ENCODE data around the gene PIGX. TPM values are rescaled to one million over a fixed set of nuclear protein-coding genes. Genes with fewer than 3 reads are reported as not detected.

Gene PIGX
- polyA plus RNA-seq, 3 donors from 2014 or later = 38.3 to 55.6 (median 42.6) TPM

- peak overlapping the region in 5 of 6 donors; percentile 13 to 78 (median 62) for H3K27ac Mint-ChIP-seq
- no peak overlapping the region for H3K4me3 Mint-ChIP-seq
- H3K4me1 Mint-ChIP-seq = peaks cover 62 to 83% of the 10 kb centered on the region in 2 donors
- H3K36me3 Mint-ChIP-seq = peaks cover 5 to 19% (median 12%) of the 10 kb centered on the region in 3 donors
- no peaks in the 10 kb centered on the region for H3K9me3 Mint-ChIP-seq
- H3K27me3 Mint-ChIP-seq (ENCODE audit: low read depth in 3 of 3) = peaks cover 0 to 1% (median 0%) of the 10 kb centered on the region in 3 donors
- no peak for DNase-seq
These were observed 66.6 kb downstream of the PIGX start for GRCh38 chr3:196778755-196779154.

GRCh38 chr3:196782511-196782910 is 70.3 kb downstream of the PIGX start:
- no peaks in the 10 kb centered on the region for H3K9me3 Mint-ChIP-seq
- H3K4me1 Mint-ChIP-seq = peaks cover 38 to 66% of the 10 kb centered on the region in 2 donors
- H3K27ac Mint-ChIP-seq = peak overlapping the region in 1 of 6 donors; percentile 2
- no peak for DNase-seq
- no peak overlapping the region for H3K4me3 Mint-ChIP-seq
- H3K36me3 Mint-ChIP-seq = peaks cover 5 to 32% (median 23%) of the 10 kb centered on the region in 3 donors
- H3K27me3 Mint-ChIP-seq (ENCODE audit: low read depth in 3 of 3) = no peaks in the 10 kb centered on the region

Other genes starting within 250 kb of the PIGX start
- 10 to 100 TPM in 2 of 3 donors, 1 to 10 TPM in 1; 7.6 to 23.9 (median 12.0) TPM for gene RNF168, start 208.6 kb upstream of the PIGX start, polyA plus RNA-seq
- gene SMCO1, start 197.0 kb upstream of the PIGX start, polyA plus RNA-seq = not detected
- 10 to 100 TPM; 11.2 to 28.6 (median 14.8) TPM for gene WDR53, start 143.8 kb upstream of the PIGX start, polyA plus RNA-seq
- gene FBXO45, start 143.7 kb upstream of the PIGX start, polyA plus RNA-seq = 1 to 10 TPM; 2.6 to 6.6 (median 3.3) TPM
- gene NRROS, start 72.7 kb upstream of the PIGX start, polyA plus RNA-seq = 10 to 100 TPM in 1 of 3 donors, 1 to 10 TPM in 2; 6.3 to 14.1 (median 8.0) TPM
- gene CEP19, start 127 bp upstream of the PIGX start, polyA plus RNA-seq = 1 to 10 TPM; 2.3 to 3.3 (median 2.3) TPM
- 10 to 100 TPM; 20.2 to 34.1 (median 21.7) TPM for gene PAK2, start 27.5 kb downstream of the PIGX start, polyA plus RNA-seq
- gene SENP5, start 155.5 kb downstream of the PIGX start, polyA plus RNA-seq = 10 to 100 TPM in 1 of 3 donors, 1 to 10 TPM in 2; 8.2 to 12.7 (median 8.3) TPM
- gene NCBP2, start 230.2 kb downstream of the PIGX start, polyA plus RNA-seq = 10 to 100 TPM; 28.4 to 57.2 (median 36.5) TPM

Measured in immature natural killer cell (primary cell).